Measurements from ENCODE around the gene MRPS26.
A peak's percentile ranks its signal among the peaks of the same experiment; 100 is the strongest.

The MRPS26 gene

DNA sequence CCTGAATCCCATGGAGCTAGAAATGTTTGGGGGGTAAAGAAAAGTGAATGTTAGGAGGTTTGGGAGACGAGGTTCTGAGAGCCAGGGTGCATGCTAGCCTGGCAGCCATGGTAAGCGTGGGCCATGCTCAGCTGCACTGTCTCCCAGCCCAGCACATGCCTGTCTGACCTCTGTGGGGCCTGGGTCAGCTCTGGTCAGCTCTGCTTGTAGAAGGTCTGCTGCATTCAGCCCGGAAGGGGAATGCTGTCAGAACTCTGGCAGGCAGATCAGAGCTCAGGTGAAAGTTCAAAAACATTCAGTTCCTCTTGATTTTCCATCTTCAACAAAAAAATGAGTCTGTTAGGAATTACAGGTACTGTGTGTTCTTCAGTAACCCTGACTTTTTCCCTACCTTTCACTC is 8.2 kb upstream of the MRPS26 start:
- TF ChIP-seq, protein P1, sequence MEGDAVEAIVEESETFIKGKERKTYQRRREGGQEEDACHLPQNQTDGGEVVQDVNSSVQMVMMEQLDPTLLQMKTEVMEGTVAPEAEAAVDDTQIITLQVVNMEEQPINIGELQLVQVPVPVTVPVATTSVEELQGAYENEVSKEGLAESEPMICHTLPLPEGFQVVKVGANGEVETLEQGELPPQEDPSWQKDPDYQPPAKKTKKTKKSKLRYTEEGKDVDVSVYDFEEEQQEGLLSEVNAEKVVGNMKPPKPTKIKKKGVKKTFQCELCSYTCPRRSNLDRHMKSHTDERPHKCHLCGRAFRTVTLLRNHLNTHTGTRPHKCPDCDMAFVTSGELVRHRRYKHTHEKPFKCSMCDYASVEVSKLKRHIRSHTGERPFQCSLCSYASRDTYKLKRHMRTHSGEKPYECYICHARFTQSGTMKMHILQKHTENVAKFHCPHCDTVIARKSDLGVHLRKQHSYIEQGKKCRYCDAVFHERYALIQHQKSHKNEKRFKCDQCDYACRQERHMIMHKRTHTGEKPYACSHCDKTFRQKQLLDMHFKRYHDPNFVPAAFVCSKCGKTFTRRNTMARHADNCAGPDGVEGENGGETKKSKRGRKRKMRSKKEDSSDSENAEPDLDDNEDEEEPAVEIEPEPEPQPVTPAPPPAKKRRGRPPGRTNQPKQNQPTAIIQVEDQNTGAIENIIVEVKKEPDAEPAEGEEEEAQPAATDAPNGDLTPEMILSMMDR (conservative IDR thresholded peaks at IDR 0.05), result no peak
- TF ChIP-seq ZFX (IDR thresholded peaks at IDR 0.05), result no peak
- no peak overlapping the region for H3K27ac ChIP-seq

DNA sequence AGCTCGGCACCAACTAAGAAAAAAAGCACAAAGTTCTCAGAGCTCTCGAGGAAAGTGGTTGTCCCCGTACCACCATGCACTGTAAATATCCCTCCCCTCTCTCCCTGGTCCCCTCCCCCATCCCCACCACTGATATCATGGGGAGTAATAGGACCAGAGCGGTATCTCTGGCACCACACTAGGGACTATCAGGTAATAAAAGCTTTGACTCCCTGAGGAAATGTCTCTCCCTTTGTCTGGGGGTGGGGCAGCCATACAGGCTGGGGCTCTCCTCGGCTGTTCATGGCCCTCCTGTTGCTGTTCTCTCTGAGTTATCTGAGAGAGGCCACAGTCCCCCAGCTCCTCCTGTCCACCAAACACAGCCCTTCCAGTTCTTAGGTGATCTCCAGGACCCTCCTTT is 7.4 kb upstream of the MRPS26 start:
- no peak overlapping the region for H3K27ac ChIP-seq
- no peak for TF ChIP-seq ZFX (IDR thresholded peaks at IDR 0.05)
- TF ChIP-seq, protein P1 (conservative IDR thresholded peaks at IDR 0.05), result no peak

DNA sequence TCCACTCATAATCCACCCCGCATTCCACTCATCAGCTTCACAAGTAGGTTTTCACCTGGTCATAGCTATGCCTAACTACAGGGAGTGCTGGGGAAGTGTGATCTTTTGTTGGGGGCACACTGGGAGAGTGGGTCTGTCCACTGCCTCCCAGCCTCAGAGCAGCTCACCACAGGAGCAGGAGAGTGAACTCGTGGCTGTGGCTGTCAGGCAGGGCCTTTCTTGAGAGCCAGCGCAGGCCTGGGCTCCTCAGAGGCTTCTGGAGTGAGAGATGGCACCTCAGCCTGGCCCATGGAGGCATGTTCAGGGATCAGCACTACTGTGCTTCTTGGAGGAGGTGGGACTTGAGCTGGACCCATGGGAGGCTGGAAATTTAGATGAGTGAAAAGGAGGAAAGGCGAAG is 6.4 kb upstream of the MRPS26 start:
- TF ChIP-seq, protein P1 (conservative IDR thresholded peaks at IDR 0.05), result no peak
- TF ChIP-seq ZFX (IDR thresholded peaks at IDR 0.05), result no peak
- H3K27ac ChIP-seq, result no peak overlapping the region

DNA sequence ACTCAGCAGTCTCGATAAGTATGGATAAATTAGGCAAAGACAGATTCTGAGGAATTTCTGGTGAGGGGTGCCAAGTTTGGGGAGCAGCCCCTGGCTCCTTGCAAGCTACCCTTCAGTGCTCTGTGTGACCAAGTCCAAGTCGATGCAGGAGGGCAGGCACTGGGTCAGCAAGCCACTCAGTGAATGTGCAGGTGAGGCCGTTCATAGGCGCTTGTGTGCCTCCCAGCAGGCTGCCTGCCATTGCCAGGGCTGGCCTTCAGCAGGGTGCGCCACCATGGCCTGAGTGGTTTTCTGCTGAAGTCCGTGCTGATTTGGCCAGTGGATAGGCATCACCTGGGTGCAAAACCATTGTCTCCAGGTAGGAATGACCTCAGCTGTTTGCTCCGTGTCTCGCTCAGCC is 5.8 kb upstream of the MRPS26 start:
- no peak overlapping the region for H3K27ac ChIP-seq
- no peak for TF ChIP-seq ZFX (IDR thresholded peaks at IDR 0.05)
- TF ChIP-seq, protein P1 (conservative IDR thresholded peaks at IDR 0.05), result no peak

DNA sequence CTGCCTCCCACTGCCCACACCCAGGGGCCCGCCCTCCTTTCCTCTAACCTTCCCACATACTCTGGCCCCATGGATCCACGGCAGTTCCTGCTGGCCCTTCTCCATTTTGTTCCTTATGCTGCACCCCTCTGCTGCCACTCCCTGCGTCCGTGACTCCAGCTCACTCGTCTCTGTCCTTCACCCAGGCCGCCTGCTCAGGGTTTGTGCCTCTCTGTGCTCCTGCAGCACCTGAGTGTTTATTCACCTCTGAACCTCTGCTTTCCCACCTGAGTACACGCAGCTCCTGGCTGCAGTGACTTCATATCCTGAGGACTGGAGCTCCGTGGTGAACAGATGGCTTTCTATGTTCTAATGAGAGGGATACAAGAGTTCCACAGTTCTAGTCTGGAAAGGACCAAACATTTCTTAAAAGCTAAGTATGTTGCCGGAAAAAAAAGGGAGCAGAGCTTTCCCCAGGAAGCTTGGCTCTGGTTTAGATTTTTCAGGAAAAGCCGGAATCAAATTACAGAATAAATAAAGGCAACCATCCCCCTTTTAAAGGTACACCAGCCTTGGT is 3.9 kb upstream of the MRPS26 start:
- TF ChIP-seq ZFX (IDR thresholded peaks at IDR 0.05), result no peak
- TF ChIP-seq, protein P1 (conservative IDR thresholded peaks at IDR 0.05), result no peak
- peak overlapping the region; percentile 74 for H3K27ac ChIP-seq

DNA sequence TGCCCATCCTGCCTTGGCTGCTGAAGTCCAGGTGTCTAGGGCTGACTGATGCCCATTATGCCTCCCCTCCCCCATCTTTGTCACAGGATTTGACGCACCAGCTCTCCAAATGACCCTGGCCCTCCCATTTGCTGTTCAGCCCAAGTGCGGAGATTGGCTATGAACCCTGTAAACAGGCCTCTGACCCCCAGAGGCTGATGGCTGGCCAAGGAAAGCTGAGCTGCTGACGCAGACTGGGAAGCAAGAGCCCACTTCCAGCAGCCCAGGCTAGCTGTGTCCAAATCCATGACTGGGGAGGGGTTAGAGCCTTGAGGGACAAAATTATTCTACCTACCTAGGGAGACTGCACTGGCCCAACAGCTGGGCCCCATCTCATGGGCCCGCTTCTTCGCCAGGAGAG is 3.2 kb upstream of the MRPS26 start:
- peak overlapping the region; percentile 74 for H3K27ac ChIP-seq

DNA sequence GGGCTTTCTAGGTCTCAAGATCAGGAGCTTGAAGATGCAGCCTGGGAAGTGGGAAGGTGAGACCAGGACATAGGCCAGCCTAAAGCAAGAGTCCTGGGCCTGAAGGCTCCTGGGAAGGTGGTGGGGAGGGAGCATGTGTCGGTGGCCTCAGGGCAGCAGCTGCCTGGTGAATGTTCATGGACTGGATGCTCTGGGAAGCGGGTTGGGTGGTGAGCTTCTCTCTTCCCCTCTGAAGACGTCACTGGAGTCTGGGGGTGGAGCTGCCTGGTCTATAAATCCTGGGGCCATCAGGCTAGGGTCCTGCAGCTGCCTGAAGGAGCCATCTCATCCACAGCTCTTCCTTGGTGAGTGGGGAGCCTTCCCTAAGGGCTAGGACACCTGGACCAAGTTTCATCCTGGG is 2.5 kb upstream of the MRPS26 start, which contains the start of gene GNRH2:
GNRH2 (plus strand) TSS at position 301 of the 400 bp plus-strand sequence. CDS start 793 bp downstream, outside the sequence.
- TF ChIP-seq, protein P1 (conservative IDR thresholded peaks at IDR 0.05), result no peak
- TF ChIP-seq ZFX (IDR thresholded peaks at IDR 0.05), result no peak
- peak within 1 kb of the TSS; percentile 74 for H3K27ac ChIP-seq

More for the DNA sequence above, 3.2 kb upstream of the MRPS26 start:
- no peak for TF ChIP-seq ZFX (IDR thresholded peaks at IDR 0.05)
- TF ChIP-seq, protein P1 (conservative IDR thresholded peaks at IDR 0.05), result no peak

Measured in C4-2B (cell line).